ENCODE data around the gene B3GLCT.

DNA sequence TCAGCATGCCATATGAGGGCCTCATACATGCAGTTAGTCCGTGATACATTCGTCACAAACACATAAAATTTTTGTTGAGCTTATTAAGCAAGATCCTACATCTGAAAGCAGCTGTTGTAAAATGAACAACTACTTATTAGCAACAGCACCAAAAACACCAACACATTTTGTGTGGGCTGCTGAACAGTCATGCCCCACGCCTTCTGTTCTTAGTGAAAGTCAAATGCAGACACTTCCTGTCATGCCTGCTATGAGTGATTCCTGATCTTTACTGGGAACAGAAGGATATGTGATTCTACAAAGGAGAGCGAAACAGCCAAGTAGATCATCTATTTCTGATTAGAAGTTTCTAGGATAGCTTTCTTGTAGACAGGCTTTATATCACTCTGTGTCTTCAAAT, 4.2 kb upstream of the B3GLCT start:
- TF ChIP-seq, protein P1, sequence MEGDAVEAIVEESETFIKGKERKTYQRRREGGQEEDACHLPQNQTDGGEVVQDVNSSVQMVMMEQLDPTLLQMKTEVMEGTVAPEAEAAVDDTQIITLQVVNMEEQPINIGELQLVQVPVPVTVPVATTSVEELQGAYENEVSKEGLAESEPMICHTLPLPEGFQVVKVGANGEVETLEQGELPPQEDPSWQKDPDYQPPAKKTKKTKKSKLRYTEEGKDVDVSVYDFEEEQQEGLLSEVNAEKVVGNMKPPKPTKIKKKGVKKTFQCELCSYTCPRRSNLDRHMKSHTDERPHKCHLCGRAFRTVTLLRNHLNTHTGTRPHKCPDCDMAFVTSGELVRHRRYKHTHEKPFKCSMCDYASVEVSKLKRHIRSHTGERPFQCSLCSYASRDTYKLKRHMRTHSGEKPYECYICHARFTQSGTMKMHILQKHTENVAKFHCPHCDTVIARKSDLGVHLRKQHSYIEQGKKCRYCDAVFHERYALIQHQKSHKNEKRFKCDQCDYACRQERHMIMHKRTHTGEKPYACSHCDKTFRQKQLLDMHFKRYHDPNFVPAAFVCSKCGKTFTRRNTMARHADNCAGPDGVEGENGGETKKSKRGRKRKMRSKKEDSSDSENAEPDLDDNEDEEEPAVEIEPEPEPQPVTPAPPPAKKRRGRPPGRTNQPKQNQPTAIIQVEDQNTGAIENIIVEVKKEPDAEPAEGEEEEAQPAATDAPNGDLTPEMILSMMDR (IDR thresholded peaks at IDR 0.05; ENCODE audit: low read length), result no peak
- no peak for TF ChIP-seq EZH2 (optimal IDR thresholded peaks at IDR 0.05; ENCODE audit: low read depth, low read length)
